Posterior vena cava (tissue), 2 donors: Measurements from ENCODE around the gene LIAS. TPM values are rescaled to one million over a fixed set of nuclear protein-coding genes. Genes with fewer than 3 reads are reported as not detected.
"Not testable (repeated sequence)": the region's sequence is repeated elsewhere in the genome, so short reads cannot be mapped to it uniquely, and the experiment has no call there.

ENCODE experiments used
- DNase-seq: peaks from one replicate; pipeline ENCODE4 v3.0.0-alpha.2; 2020; ENCODE audit warnings: low spot score
- intact Hi-C, 2 donors: fragments of 100-400 bp; cut with DNase I; formaldehyde crosslinking; loops; one replicate each; pipeline versions ENCODE4 v1.14.1 to v1.14.2; 2022 to 2023
- long read RNA-seq, 2 donors: library from polyadenylated mRNA; unstranded; transcript quantifications; one replicate each; pipeline ENCODE4 v2.0.0, GENCODE V29; 2020 to 2021
- total RNA-seq, 2 donors: library from RNA; stranded (reverse); fragmentation: NEBNext Ultra II Directional; extraction: Animal tissue kit (Norgen Biotek cat#: 25700); gene quantifications; one replicate each; pipeline ENCODE4 v1.2.1, GENCODE V29; 2021
- donor health status: DM: yes; HTN: yes; CAD: no.
- donor health status: DM: yes; HTN: yes; CAD: no.

The LIAS gene
- total RNA-seq: 10 to 100 TPM in 1 of 2 donors, 1 to 10 TPM in 1; 9.2 to 12.8 TPM
- long read RNA-seq, donor 1, full-length matches to known transcripts: 5 of 7 reads
- long read RNA-seq, donor 1, partial matches to known transcripts: 1 of 7 reads
- long read RNA-seq, donor 1, other reads (novel, unspliced or antisense): 1 of 7 reads
- long read RNA-seq, donor 2, full-length matches to known transcripts: 14 of 17 reads
- long read RNA-seq, donor 2, partial matches to known transcripts: 1 of 17 reads
- long read RNA-seq, donor 2, other reads (novel, unspliced or antisense): 2 of 17 reads

GRCh38 chr4:39458505-39459300 is at the start of gene LIAS, which contains the start of gene RPL9:
LIAS (plus strand) TSS chr4:39459056; CDS start chr4:39459118, 62 bp downstream.
RPL9 (minus strand) TSS chr4:39458922; CDS start chr4:39458439, 483 bp downstream.
- DNase-seq: peak; percentile 99
- intact Hi-C loops: no loop called here

- intact Hi-C loops: no loop called here
- no peak for DNase-seq
Measured at GRCh38 chr4:39410415-39410814, 48.4 kb upstream of the LIAS start.

GRCh38 chr4:39411561-39411960 is 47.3 kb upstream of the LIAS start:
- intact Hi-C loops, DNase-seq: not testable (repeated sequence)

- DNase-seq: no peak
- intact Hi-C loops: no loop called here
Measured at GRCh38 chr4:39415678-39416283, 43.1 kb upstream of the LIAS start.

- no peak for DNase-seq
- intact Hi-C loops: no loop called here
Measured at GRCh38 chr4:39422247-39422646, 36.6 kb upstream of the LIAS start.

GRCh38 chr4:39425297-39425696 is 33.6 kb upstream of the LIAS start:
- intact Hi-C loops, DNase-seq: not testable (repeated sequence)

GRCh38 chr4:39426728-39427127 is 32.1 kb upstream of the LIAS start:
- intact Hi-C loops: no loop called here
- DNase-seq: no peak

GRCh38 chr4:39427520-39428114 is 31.2 kb upstream of the LIAS start:
- intact Hi-C loops: no loop called here
- no peak for DNase-seq

GRCh38 chr4:39429476-39430334 is 29.2 kb upstream of the LIAS start:
- intact Hi-C loops: no loop called here
- no peak for DNase-seq

GRCh38 chr4:39433878-39434492 is 24.9 kb upstream of the LIAS start:
- intact Hi-C loops: no loop called here
- no peak for DNase-seq

GRCh38 chr4:39435659-39436563 is 22.9 kb upstream of the LIAS start:
- intact Hi-C loops: no loop called here
- DNase-seq: no peak

- intact Hi-C loops: loop anchor here in 1 of 2 donors (2.0 kb wide), 1 partner anchor 55 kb away; no protein-coding TSS in a partner anchor
- no peak for DNase-seq
Measured at GRCh38 chr4:39441593-39441992, 17.3 kb upstream of the LIAS start.

- intact Hi-C loops: no loop called here
- no peak for DNase-seq
Measured at GRCh38 chr4:39442998-39443397, 15.9 kb upstream of the LIAS start.

- DNase-seq: peak; percentile 75
- intact Hi-C loops: no loop called here
Measured at GRCh38 chr4:39446483-39446841, 12.4 kb upstream of the LIAS start.

- peak; percentile 89 for DNase-seq
Measured at GRCh38 chr4:39446842-39447573, 11.8 kb upstream of the LIAS start.

GRCh38 chr4:39450618-39451017 is 8.2 kb upstream of the LIAS start:
- intact Hi-C loops: no loop called here
- no peak for DNase-seq

More at GRCh38 chr4:39446842-39447573, 11.8 kb upstream of the LIAS start:
- intact Hi-C loops: no loop called here
